HCT116 (cell line): ENCODE data around the gene DPP6. TPM values are rescaled to one million over a fixed set of nuclear protein-coding genes. Genes with fewer than 3 reads are reported as not detected.
A peak's percentile ranks its signal among the peaks of the same experiment; 100 is the strongest.

ENCODE experiments used
- ATAC-seq: fragments of 200-7000 bp; cut with Tn5 transposase; 2 replicates; pipeline ENCODE4 v1.9.1; 2020; ENCODE audit warnings: mild to moderate bottlenecking, moderate library complexity
- BruUV-seq: library from RNA; stranded (reverse); fragments of 400-500 nt; replicated peaks from 2 replicates; lab custom pipeline; 2021; lab: Mats Ljungman, UMichigan
- CTCF ChIA-PET: fragments of 300-600 bp; sonication (Branson Sonifier 250); formaldehyde crosslinking; loops from one replicate; lab custom pipeline; 2021; ENCODE audit warnings: antibody characterized with exemption; lab: Charles Lee
- POLR2A ChIA-PET: fragments of 300-600, 350-600 bp; sonication (Branson Sonifier 250); formaldehyde crosslinking; loops from one replicate; lab custom pipeline; 2021; ENCODE audit warnings: antibody characterized with exemption; lab: Charles Lee
- RAD21 ChIA-PET, 2 experiments: fragments of 300-600 bp; sonication (Branson Sonifier 250); formaldehyde crosslinking; loops; one replicate each; lab custom pipeline; 2023; ENCODE audit warnings: low total read pairs in 2 of 2; ENCODE audit not compliant: uncharacterized antibody in 2 of 2, unreplicated experiment in 2 of 2, low non-redundant PET in 1 of 2; lab: Charles Lee
- DNase-seq: peaks from one replicate; pipeline ENCODE4 v3.0.0-alpha.2; 2010; ENCODE audit warnings: low read depth, low spot score
- H2AFZ ChIP-seq: fragments of 200-600 bp; shearing (Covaris generic), sonication (generic); 2 replicates; pipeline ENCODE4 v1.6.1; 2017; ENCODE audit warnings: low read depth, mixed run types, mixed read lengths, antibody characterized with exemption, low read length; ENCODE audit not compliant: poor library complexity, severe bottlenecking
- H3K27ac ChIP-seq: 2 replicates; pipeline ENCODE4 v1.5.1; 2012; ENCODE audit warnings: low read depth, low read length
- H3K27me3 ChIP-seq: fragments of 200-600 bp; sonication (generic); 2 replicates; pipeline ENCODE4 v1.6.1; 2016; ENCODE audit warnings: mixed run types, low read length, mixed read lengths; ENCODE audit not compliant: insufficient read depth
- H3K36me3 ChIP-seq, 2 experiments: fragments of 200-500 bp in 1 of 2; fragments of 200-600 bp in 1 of 2; sonication (Bioruptor generic) in 1 of 2; sonication (generic) in 1 of 2; 2 replicates each; pipeline versions ENCODE4 v1.5.1 to v1.6.1; 2014 to 2016; ENCODE audit warnings: low read length in 2 of 2, inconsistent platforms in 1 of 2, mixed read lengths in 1 of 2, mixed run types in 1 of 2; ENCODE audit not compliant: insufficient read depth in 2 of 2, control insufficient read depth in 1 of 2
- H3K4me1 ChIP-seq, 2 experiments: fragments of 200-600 bp in 1 of 2; sonication (generic) in 1 of 2; 2 replicates each; pipeline versions ENCODE4 v1.5.1 to v1.6.1; 2012 to 2017; ENCODE audit warnings: low read length in 2 of 2, inconsistent platforms in 1 of 2, mild to moderate bottlenecking in 1 of 2, mixed read lengths in 1 of 2, mixed run types in 1 of 2, moderate library complexity in 1 of 2; ENCODE audit not compliant: insufficient read depth in 2 of 2, control insufficient read depth in 1 of 2
- H3K4me2 ChIP-seq: fragments of 200-600 bp; sonication (generic); 2 replicates; pipeline ENCODE4 v1.6.1; 2017; ENCODE audit warnings: mixed run types, low read length, mixed read lengths
- H3K4me3 ChIP-seq, 2 experiments: fragments of 200-600 bp in 1 of 2; sonication (generic) in 1 of 2; replicated peaks in 1 of 2; 2 replicates each; pipeline ENCODE4 v1.5.1; 2011 to 2016; ENCODE audit warnings: low read length in 2 of 2, control low read depth in 1 of 2, low read depth in 1 of 2, mild to moderate bottlenecking in 1 of 2, mixed read lengths in 1 of 2, mixed run types in 1 of 2
- H3K79me2 ChIP-seq: fragments of 200-600 bp; sonication (generic); 2 replicates; pipeline ENCODE4 v1.6.1; 2017; ENCODE audit warnings: mild to moderate bottlenecking, mixed run types, low read length, moderate library complexity, mixed read lengths; ENCODE audit not compliant: insufficient read depth
- H3K9ac ChIP-seq: fragments of 200-600 bp; sonication (generic); 2 replicates; pipeline ENCODE4 v1.6.1; 2016; ENCODE audit warnings: low read length, mixed read lengths
- H3K9me2 ChIP-seq: fragments of 200-600 bp; sonication (generic), shearing (Covaris generic); 2 replicates; pipeline ENCODE4 v1.6.1; 2017; ENCODE audit warnings: mixed run types, mild to moderate bottlenecking, moderate library complexity; ENCODE audit not compliant: insufficient read depth
- H3K9me3 ChIP-seq, 2 experiments: fragments of 200-500 bp in 1 of 2; fragments of 200-600 bp in 1 of 2; sonication (Bioruptor generic) in 1 of 2; sonication (generic) in 1 of 2; 2 replicates each; pipeline ENCODE4 v1.6.1; 2014 to 2017; ENCODE audit warnings: low read length in 2 of 2, mixed read lengths in 2 of 2, inconsistent platforms in 1 of 2, low read depth in 1 of 2, mild to moderate bottlenecking in 1 of 2, mixed run types in 1 of 2, moderate library complexity in 1 of 2; ENCODE audit not compliant: control insufficient read depth in 1 of 2, insufficient read depth in 1 of 2
- H4K20me1 ChIP-seq: fragments of 200-600 bp; sonication (generic), shearing (Covaris generic); 2 replicates; pipeline ENCODE4 v1.6.1; 2017; ENCODE audit warnings: mixed run types, mild to moderate bottlenecking, moderate library complexity; ENCODE audit not compliant: insufficient read depth
- ATF3 ChIP-seq: IDR thresholded peaks from 2 replicates; pipeline ENCODE4 v1.6.1; 2012
- CEBPB ChIP-seq: IDR thresholded peaks from 2 replicates; pipeline ENCODE4 v1.6.1; 2012; ENCODE audit warnings: low read depth
- CTCF ChIP-seq, 3 experiments: fragments of 200-600 bp in 1 of 3; sonication (generic) in 1 of 3; IDR thresholded peaks in 2 of 3; conservative IDR thresholded peaks in 1 of 3; 2 replicates each; pipeline ENCODE4 v1.5.1; 2012 to 2017; ENCODE audit warnings: low read depth in 2 of 3, low read length in 2 of 3, antibody characterized with exemption in 1 of 3, borderline replicate concordance in 1 of 3, control low read depth in 1 of 3, mild to moderate bottlenecking in 1 of 3, mixed read lengths in 1 of 3, mixed run types in 1 of 3, moderate library complexity in 1 of 3; ENCODE audit not compliant: insufficient read depth in 1 of 3
- EGR1 ChIP-seq: IDR thresholded peaks from 2 replicates; pipeline ENCODE4 v1.6.1; 2012; ENCODE audit warnings: low read depth
- RAD21 ChIP-seq: IDR thresholded peaks from 2 replicates; pipeline ENCODE4 v1.6.1; 2012; ENCODE audit warnings: low read depth, mild to moderate bottlenecking
- REST ChIP-seq: IDR thresholded peaks from 2 replicates; pipeline ENCODE4 v1.6.1; 2012; ENCODE audit warnings: low read depth
- YY1 ChIP-seq: IDR thresholded peaks from 2 replicates; pipeline ENCODE4 v1.6.1; 2011; ENCODE audit warnings: low read length, low read depth, moderate library complexity, mild to moderate bottlenecking; ENCODE audit not compliant: insufficient replicate concordance; ENCODE audit errors: extremely low read depth
- ZNF274 ChIP-seq: fragments of 200-500 bp; sonication (Bioruptor generic); IDR thresholded peaks from 2 replicates; pipeline ENCODE4 v1.6.1; 2014; ENCODE audit warnings: mild to moderate bottlenecking, low read depth, low read length, inconsistent platforms
- intact Hi-C: fragments of 100-400 bp; cut with micrococcal nuclease; formaldehyde crosslinking; loops from 2 replicates; pipeline ENCODE4 v1.10.0; 2022
- total RNA-seq: library from RNA; stranded (reverse); gene quantifications from one replicate; pipeline ENCODE4 v1.2.1, GENCODE V29; 2021; ENCODE audit not compliant: unreplicated experiment

The DPP6 gene
- total RNA-seq, 1 experiment from 2014 or later, result not detected

- H3K27me3 ChIP-seq, result 0 out of 2 replicates have a peak, but pooled peaks cover 4% of the 10 kb centered on the region
- peak; percentile 87 for DNase-seq
- POLR2A ChIA-PET, result interaction anchor here (1.5 kb wide), 1 partner anchor 75 kb away, joined by 3 read pairs; the partner anchor contains the start of gene PAXIP1
- peak overlapping the region; percentile 96 for H2AFZ ChIP-seq
- no TSS peak for BruUV-seq
- peak overlapping the region; percentile 32 for H3K9ac ChIP-seq
- H3K4me1 ChIP-seq, result peaks cover 4 to 15% of the 10 kb centered on the region in 2 experiments; a peak in 2 of 4 replicates
- TF ChIP-seq ATF3, result no peak
- peak; percentile 57 to 87 (median 81) for TF ChIP-seq CTCF (IDR thresholded peaks at IDR 0.05 in 2 of 3, conservative IDR thresholded peaks at IDR 0.05 in 1 of 3; ENCODE audit: borderline replicate concordance in 1 of 3, insufficient read depth in 1 of 3, low read depth in 2 of 3, low read length in 2 of 3)
- no peak for TF ChIP-seq YY1
- TF ChIP-seq EGR1, result no peak
- no peak for TF ChIP-seq REST
- peak; percentile 91 for TF ChIP-seq RAD21
- peak; percentile 71 for TF ChIP-seq CEBPB
- TF ChIP-seq ZNF274, result no peak
- CTCF ChIA-PET, result interaction anchor here (0.5 to 2.2 kb wide), 25 partner anchors 10 to 841 kb away, joined by 3 to 21 read pairs (median 4); partner anchors contain the start of gene INSIG1
- no peaks in the 10 kb centered on the region for H3K9me3 ChIP-seq
- no peaks in the 10 kb centered on the region for H3K36me3 ChIP-seq
- peak overlapping the region; percentile 81 for H3K4me2 ChIP-seq
- H3K79me2 ChIP-seq, result no peaks in the 10 kb centered on the region
- H3K4me3 ChIP-seq, result peak overlapping the region; percentile 62 to 63
- intact Hi-C loops, result loop anchor here (1.0 to 2.0 kb wide), 5 partner anchors 81 to 839 kb away; no protein-coding TSS in a partner anchor
- no peak overlapping the region for H3K27ac ChIP-seq
- RAD21 ChIA-PET, result interaction anchor here (0.9 to 1.2 kb wide), 2 partner anchors 14 to 417 kb away, joined by 3 read pairs; no protein-coding TSS in a partner anchor
- H4K20me1 ChIP-seq, result no peaks in the 10 kb centered on the region
- no peaks in the 10 kb centered on the region for H3K9me2 ChIP-seq
- ATAC-seq, result peak; percentile 66
Observed at GRCh38 chr7:154927624-154928125, 875.5 kb downstream of the DPP6 start.
